Stimulated activated naive CD8-positive, alpha-beta T cell treated with anti-CD3 and anti-CD28 coated beads, Interleukin-15, amount 100 ng/mL, for 72 hours (primary cell): ENCODE measurements around the gene DNM1.
"Not testable (repeated sequence)": the region's sequence is repeated elsewhere in the genome, so short reads cannot be mapped to it uniquely, and the experiment has no call there.

Experiments used
- ATAC-seq: fragments of 150-1000 bp; cut with Tn5 transposase; 2 replicates; pipeline ENCODE4 v1.10.0; 2021; ENCODE audit warnings: mild to moderate bottlenecking, moderate library complexity
- DNase-seq, 2 donors: peaks; one replicate each; pipeline ENCODE4 v3.0.0; 2021 to 2022
- H3K27ac Mint-ChIP-seq, 2 donors: one replicate each; pipeline ENCODE4 v1.8.0; 2022; ENCODE audit warnings: mild to moderate bottlenecking in 2 of 2, mixed read lengths in 2 of 2, moderate library complexity in 2 of 2
- H3K27me3 Mint-ChIP-seq: one replicate; pipeline ENCODE4 v1.8.0; 2022; ENCODE audit warnings: mixed read lengths
- H3K4me1 Mint-ChIP-seq: one replicate; pipeline ENCODE4 v1.8.0; 2022; ENCODE audit warnings: mild to moderate bottlenecking, mixed read lengths
- H3K4me3 Mint-ChIP-seq, 2 donors: one replicate each; pipeline ENCODE4 v1.8.0; 2022; ENCODE audit warnings: mild to moderate bottlenecking in 2 of 2, mixed read lengths in 2 of 2, moderate library complexity in 1 of 2
- H3K9me3 Mint-ChIP-seq, 2 donors: one replicate each; pipeline ENCODE4 v1.8.0; 2022; ENCODE audit warnings: mixed read lengths in 2 of 2

DNM1 gene

DNA sequence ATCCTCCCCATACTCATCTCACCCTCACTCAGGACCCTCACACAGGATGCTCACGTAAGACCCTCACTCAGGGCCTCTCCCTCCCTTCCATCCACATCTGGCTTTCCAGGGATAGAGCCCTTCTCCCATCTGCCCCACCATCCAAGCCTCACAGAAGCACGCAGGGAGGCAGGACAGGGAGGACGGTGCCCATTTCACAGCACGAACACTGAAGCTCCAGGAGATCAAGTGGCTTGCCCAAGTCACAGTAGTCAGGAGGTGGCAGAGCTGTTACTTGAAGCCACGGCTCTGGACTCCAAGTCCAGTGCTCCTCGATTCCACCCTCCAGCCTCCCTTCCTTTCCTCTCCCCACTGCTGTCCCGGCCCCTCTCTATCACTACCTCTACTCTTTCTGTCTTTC lies 21.7 kb downstream of the DNM1 start:
- Mint-ChIP-seq H3K4me3 (no peak overlapping the region), H3K27me3 (no peaks in the 10 kb centered on the region), H3K4me1 (no peaks in the 10 kb centered on the region), H3K27ac (peak overlapping the region in 1 of 2 donors; percentile 47), H3K9me3 (no peaks in the 10 kb centered on the region)
- no peak for DNase-seq
- no peak for ATAC-seq

DNA sequence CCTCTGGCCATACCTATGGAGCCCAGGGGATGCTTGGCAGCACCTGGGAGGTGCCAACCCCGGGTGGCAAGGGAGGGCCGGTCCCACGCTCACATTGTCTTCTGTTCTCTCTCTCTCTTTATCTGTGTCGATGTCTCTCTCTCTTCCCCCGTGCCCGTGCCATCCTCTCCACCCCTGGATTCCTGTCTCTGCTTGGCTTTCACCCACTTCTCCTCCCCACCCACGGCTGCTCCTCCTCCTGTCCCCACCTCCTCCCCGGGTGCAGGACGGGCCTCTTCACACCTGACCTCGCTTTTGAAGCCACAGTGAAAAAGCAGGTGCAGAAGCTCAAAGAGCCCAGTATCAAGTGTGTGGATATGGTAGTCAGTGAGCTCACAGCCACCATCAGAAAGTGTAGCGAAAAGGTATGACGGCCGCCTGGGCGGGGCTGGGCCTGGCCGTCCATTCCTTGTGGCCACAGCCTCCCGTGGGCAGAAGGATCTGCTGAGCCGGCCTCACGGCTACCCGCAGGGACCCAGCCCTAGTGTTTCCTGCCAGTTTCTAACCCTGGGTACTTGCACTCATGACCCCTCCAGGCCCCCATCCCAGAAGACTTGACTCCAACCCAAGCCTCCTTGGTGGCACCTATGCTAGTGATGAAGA lies 22.7 kb downstream of the DNM1 start:
- Mint-ChIP-seq H3K27me3 (no peaks in the 10 kb centered on the region), H3K27ac (no peak overlapping the region), H3K4me3 (no peak overlapping the region), H3K9me3 (no peaks in the 10 kb centered on the region), H3K4me1 (no peaks in the 10 kb centered on the region)
- ATAC-seq (no peak), DNase-seq (no peak)

DNA sequence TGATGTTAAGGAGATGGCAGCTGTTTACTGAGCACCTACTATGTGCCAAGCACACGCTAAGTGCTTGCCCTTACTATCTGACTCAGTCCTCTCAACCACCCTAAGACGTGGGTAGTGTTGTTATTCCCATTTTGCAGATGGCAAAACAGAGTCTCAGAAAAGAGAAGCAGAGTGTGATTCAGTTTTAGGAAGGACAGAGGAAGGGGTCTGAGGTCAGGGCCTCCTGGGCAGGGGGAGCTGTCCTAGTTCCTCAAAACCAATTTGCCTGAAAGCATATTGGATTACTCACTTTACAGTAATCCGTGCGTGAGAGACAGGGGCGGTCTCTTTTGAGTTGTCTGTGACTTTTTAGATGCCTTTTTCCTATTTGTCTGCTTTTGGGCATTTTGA lies 23.2 kb downstream of the DNM1 start:
- Mint-ChIP-seq H3K4me3 (no peak overlapping the region), H3K27ac (no peak overlapping the region), H3K9me3 (no peaks in the 10 kb centered on the region), H3K27me3 (no peaks in the 10 kb centered on the region), H3K4me1 (no peaks in the 10 kb centered on the region)
- ATAC-seq (no peak), DNase-seq (no peak)

GRCh38 chr9:128230897-128231296 lies 27.7 kb downstream of the DNM1 start:
- not testable (repeated sequence) for H3K4me3 Mint-ChIP-seq, DNase-seq, H3K9me3 Mint-ChIP-seq, ATAC-seq, H3K27me3 Mint-ChIP-seq, H3K27ac Mint-ChIP-seq, H3K4me1 Mint-ChIP-seq

DNA sequence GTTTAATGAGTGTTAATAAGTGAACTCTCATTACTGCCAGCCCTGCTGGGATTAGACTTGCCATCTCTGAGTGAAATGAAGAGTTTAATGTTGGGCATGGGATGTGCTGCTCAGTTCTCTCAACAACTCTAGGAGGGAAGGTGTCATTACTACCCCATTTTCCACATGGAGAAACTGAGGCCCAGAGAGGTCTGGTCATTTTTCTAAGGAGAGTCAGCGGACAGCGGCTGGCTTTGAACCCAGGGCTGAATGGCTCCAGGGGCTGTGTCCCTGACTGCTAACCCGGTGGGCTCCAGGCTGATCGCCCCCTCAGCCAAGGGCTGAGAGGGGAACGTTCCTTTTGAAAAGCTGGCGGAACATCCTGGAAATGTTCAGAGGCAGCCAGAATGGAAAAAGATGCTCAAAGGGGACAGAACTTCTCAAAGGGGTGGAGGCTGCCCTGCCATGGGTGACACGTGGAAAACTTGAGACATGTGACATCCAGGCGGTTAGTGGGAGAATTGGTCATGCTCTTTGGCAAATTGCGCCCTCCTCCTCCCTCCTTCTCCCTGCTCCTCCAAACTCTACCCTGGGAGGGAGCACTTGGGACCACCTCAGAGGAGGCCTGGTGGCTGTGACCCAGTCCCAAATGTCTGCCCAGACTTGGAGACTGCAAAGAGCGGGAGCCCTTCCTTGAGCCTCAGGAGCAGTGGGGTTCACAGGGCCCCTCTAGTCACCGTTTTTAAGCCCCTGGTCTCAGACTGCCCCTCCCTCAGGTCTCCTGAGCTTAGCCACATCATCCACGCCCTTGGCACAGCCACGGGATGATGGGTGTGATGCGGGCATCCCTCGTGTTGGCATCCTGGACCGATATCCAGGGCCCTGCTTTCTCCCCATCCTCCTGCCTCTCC lies 28.7 kb downstream of the DNM1 start:
- ATAC-seq = no peak
- no peak for DNase-seq
- Mint-ChIP-seq H3K9me3 (no peaks in the 10 kb centered on the region), H3K4me3 (no peak overlapping the region), H3K4me1 (no peaks in the 10 kb centered on the region), H3K27ac (peak overlapping the region in 1 of 2 donors; percentile 29), H3K27me3 (no peaks in the 10 kb centered on the region)

DNA sequence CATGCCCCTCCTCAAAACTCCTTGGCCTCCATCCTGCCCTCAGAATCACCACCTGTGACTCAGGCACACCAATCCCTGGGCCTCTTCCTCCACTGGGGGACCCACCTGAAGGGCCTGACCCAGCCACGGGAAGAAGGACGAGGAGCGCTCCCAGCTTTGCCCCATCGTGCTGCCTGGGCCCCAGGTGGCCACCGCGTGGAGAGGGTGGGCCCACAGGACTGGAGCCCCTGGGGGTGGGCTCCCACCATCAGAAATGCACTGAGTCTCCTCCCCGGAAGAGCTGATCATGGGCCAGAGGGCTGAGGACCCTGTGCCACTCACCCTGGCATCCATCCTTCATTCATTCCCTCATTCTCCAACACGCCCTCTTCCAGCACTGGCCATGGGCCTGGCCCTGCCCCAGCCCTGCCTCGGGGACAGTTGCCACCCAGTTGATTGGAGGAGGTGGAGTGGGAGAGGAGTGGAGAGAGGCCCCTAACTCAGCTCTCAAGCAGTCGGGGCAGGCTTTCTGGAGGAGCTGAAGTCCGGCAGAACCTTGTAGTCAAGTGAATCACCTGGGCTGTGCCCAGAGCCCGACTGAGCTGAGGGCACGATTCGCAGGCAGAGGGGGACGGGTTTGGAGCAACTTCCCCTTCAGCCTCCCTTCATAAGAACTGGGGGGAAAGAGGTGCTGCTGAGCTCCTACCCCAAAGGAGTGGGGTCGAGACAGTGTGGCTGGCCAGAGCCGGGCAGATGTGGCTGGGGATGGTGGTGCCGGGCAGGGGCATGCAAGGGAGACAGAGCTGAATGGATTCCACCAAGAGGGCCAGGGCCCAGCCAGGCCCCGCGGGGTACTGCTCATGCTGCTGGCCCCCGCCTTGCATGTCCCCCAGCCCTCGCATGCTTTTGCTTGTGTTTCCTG lies 29.6 kb downstream of the DNM1 start:
- Mint-ChIP-seq H3K27ac (peak overlapping the region in 1 of 2 donors; percentile 29), H3K4me3 (no peak overlapping the region), H3K4me1 (no peaks in the 10 kb centered on the region), H3K9me3 (no peaks in the 10 kb centered on the region), H3K27me3 (no peaks in the 10 kb centered on the region)
- ATAC-seq (peak; percentile 23), DNase-seq (no peak)

DNA sequence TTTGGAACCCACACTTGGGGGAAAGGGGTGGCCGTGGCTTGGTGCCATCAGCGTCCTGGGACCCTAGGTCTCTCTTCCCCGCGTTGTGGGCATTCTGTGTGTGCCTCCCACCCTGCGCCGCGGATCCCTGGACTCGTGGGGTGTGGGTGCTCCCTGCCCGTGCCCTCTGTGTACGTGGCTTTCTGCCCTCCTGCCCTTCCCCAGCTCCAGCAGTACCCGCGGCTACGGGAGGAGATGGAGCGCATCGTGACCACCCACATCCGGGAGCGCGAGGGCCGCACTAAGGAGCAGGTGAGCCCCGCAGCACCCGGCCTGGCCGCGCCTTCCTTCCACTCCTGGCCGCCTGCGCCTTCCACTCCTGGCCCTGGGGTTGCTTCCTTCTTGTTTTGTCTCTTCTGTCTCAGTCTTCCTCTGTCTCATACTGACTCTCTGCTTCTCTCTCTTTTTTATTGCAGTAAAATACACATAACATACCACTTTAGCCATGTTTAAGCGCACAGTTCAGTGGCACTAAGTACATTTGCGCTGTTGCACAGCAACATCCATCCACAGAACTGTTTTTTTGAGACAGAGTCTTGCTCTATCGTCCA lies 30.7 kb downstream of the DNM1 start:
- H3K9me3 Mint-ChIP-seq = no peaks in the 10 kb centered on the region
- no peak overlapping the region for H3K27ac Mint-ChIP-seq
- no peaks in the 10 kb centered on the region for H3K27me3 Mint-ChIP-seq
- H3K4me3 Mint-ChIP-seq = no peak overlapping the region
- DNase-seq (no peak), ATAC-seq (no peak)
- H3K4me1 Mint-ChIP-seq = no peaks in the 10 kb centered on the region

DNA sequence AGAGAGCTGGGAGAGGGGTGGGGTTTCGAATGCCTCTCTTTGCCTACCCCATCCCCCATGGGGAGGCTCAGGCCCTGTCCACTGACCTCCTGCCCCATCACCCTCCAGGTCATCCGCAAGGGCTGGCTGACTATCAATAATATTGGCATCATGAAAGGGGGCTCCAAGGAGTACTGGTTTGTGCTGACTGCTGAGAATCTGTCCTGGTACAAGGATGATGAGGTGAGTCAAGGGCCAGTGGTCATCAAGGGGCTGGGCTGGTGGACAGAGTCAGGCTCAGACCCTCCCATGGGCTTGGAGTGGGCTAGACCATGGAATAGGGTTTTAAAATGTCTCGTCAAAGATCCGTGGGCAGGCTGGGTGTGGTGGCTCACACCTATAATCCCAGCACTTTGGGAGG lies 38.9 kb downstream of the DNM1 start:
- no peak overlapping the region for H3K4me3 Mint-ChIP-seq
- no peaks in the 10 kb centered on the region for H3K9me3 Mint-ChIP-seq
- ATAC-seq (no peak), DNase-seq (no peak)
- peaks cover 26% of the 10 kb centered on the region for H3K4me1 Mint-ChIP-seq
- no peak overlapping the region for H3K27ac Mint-ChIP-seq
- peaks cover 46% of the 10 kb centered on the region for H3K27me3 Mint-ChIP-seq

- ATAC-seq (no peak), DNase-seq (no peak)
- H3K9me3 Mint-ChIP-seq = no peaks in the 10 kb centered on the region
- peaks cover 46% of the 10 kb centered on the region for H3K27me3 Mint-ChIP-seq
- peaks cover 26% of the 10 kb centered on the region for H3K4me1 Mint-ChIP-seq
- H3K4me3 Mint-ChIP-seq = no peak overlapping the region
- no peak overlapping the region for H3K27ac Mint-ChIP-seq
These were observed 39.6 kb downstream of the DNM1 start for GRCh38 chr9:128242828-128243214.

GRCh38 chr9:128243215-128244018 lies 40.2 kb downstream of the DNM1 start:
- no peaks in the 10 kb centered on the region for H3K9me3 Mint-ChIP-seq
- ATAC-seq = peak; percentile 31
- no peak overlapping the region for H3K4me3 Mint-ChIP-seq
- no peak overlapping the region for H3K27ac Mint-ChIP-seq
- no peak for DNase-seq
- peaks cover 46% of the 10 kb centered on the region for H3K27me3 Mint-ChIP-seq
- H3K4me1 Mint-ChIP-seq = peaks cover 26% of the 10 kb centered on the region

DNA sequence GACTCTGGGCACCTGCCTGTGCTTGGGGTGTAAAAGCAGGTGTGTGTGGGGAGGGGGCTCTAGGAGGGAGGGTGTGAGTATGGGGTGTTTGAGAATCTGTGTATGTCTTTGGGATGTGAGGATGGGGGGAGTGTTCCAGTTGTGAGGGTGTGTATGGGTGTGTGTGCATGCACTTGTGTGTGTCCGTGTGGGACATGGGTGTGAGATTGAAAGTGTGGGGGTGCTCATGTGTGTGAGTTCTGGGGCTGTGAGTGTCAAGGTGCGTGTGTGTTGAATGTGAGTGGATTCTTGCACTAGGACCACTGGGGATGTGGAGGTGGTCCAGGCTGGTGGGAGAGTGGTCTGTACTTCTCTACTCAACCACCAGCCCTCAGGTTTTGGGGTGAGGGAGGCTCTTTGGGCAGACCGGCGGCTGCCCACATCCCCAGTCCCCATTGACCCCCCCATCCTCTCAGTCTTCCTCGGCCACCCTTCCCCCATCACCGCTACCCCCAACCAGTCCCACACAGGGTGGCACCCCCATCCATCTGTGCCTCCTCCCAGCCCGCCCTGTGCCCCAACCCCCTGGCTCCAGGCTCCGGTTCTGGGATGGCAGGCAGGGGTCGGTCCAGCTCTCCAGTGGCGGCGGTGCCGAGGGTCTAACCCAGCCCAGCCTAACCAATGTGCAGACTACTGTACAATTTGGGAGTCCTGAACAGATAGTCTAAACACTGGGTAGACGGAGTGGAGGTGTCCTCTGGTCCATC lies 41.1 kb downstream of the DNM1 start:
- ATAC-seq (no peak), DNase-seq (no peak)
- H3K27me3 Mint-ChIP-seq = peaks cover 46% of the 10 kb centered on the region
- H3K4me1 Mint-ChIP-seq = peaks cover 28% of the 10 kb centered on the region
- H3K9me3 Mint-ChIP-seq = no peaks in the 10 kb centered on the region
- no peak overlapping the region for H3K27ac Mint-ChIP-seq
- H3K4me3 Mint-ChIP-seq = no peak overlapping the region

DNA sequence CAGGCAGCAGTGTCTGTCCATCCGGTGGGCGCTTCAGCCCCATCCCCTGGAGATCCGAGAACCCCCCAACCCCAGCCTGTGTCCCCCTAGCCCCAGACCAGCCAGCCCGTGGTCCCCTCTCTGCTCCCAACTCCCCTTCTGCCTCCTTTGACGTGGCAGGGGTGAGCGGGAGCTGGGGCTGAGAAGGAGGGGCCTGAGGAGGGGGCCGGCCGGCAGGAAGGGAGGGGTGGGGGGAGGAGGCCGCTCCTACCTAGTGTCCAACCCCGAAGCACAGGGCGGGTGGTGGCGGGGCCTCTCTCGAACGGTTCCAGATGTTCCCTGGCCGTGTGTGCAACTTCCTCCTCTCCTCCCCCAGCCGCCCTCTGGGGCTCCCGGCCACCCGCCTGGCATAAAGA lies 41.7 kb downstream of the DNM1 start:
- no peak for DNase-seq
- Mint-ChIP-seq H3K9me3 (no peaks in the 10 kb centered on the region), H3K4me1 (peaks cover 33% of the 10 kb centered on the region), H3K4me3 (no peak overlapping the region), H3K27me3 (peaks cover 46% of the 10 kb centered on the region), H3K27ac (no peak overlapping the region)
- no peak for ATAC-seq

- peaks cover 43% of the 10 kb centered on the region for H3K27me3 Mint-ChIP-seq
- no peak for ATAC-seq
- no peak for DNase-seq
- H3K9me3 Mint-ChIP-seq = no peaks in the 10 kb centered on the region
- no peak overlapping the region for H3K4me3 Mint-ChIP-seq
- H3K4me1 Mint-ChIP-seq = peaks cover 35% of the 10 kb centered on the region
- no peak overlapping the region for H3K27ac Mint-ChIP-seq
These were observed 42.4 kb downstream of the DNM1 start for GRCh38 chr9:128245421-128246151.

DNA sequence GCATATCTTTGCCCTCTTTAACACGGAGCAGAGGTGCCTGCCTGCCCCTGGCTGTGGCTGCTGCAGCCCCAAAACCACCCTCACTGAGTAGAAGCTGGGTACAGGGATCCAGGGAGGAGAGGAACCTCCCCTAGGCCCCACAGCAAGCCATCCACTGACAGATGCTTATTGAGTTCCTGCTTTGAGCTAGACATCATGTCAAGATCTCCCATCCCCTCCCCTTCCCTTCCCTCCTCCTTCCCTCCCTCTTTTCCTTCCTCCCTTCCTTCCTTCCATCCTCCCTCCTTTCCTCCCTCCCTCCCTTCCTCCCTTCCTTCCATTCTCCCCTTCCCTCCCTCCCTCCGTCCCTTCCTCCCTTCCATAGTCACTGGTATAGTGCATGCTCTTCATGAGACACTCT lies 43.3 kb downstream of the DNM1 start:
- no peak for DNase-seq
- peaks cover 44% of the 10 kb centered on the region for H3K27me3 Mint-ChIP-seq

More for the DNA sequence above, 43.3 kb downstream of the DNM1 start:
- no peak for ATAC-seq
- Mint-ChIP-seq H3K27ac (no peak overlapping the region), H3K4me3 (no peak overlapping the region), H3K9me3 (no peaks in the 10 kb centered on the region), H3K4me1 (peaks cover 42% of the 10 kb centered on the region)
